Fibroblast of mammary gland (primary cell): ENCODE results near the gene CDK19.
"Not testable (repeated sequence)": the region's sequence is repeated elsewhere in the genome, so short reads cannot be mapped to it uniquely, and the experiment has no call there.

Experiments
- DNase-seq: peaks from one replicate; pipeline ENCODE4 v3.0.0-alpha.2; 2010; ENCODE audit warnings: low read depth
- H3K4me3 ChIP-seq: 2 replicates; pipeline ENCODE4 v1.5.1; 2011; ENCODE audit warnings: low read depth, mild to moderate bottlenecking, low read length, moderate library complexity; ENCODE audit not compliant: control insufficient read depth
- TF ChIP-seq, protein P1 (sequence below): conservative IDR thresholded peaks from 2 replicates; pipeline ENCODE4 v1.5.1; 2011; ENCODE audit warnings: low read depth, low read length, inconsistent platforms; ENCODE audit not compliant: control insufficient read depth, insufficient read depth

The CDK19 gene

DNA sequence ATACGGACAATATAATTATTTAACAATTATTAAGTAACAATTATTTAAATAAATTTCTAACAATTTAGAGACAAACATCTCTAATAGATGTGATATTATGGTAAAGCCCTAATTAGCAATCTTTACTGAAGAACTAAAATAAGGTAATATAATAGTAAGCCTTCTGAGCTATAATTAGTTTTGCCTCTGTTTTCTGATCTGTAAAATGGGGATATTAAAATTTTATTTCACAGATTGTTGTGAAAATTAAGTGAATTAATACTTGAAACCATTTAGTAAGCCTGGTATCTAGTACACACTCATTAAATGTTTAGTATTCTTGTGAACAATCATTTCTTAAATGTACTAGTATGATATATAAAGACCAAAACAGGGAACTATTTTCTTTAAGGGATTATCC is 70.3 kb downstream of the CDK19 start:
- TF ChIP-seq, protein P1, sequence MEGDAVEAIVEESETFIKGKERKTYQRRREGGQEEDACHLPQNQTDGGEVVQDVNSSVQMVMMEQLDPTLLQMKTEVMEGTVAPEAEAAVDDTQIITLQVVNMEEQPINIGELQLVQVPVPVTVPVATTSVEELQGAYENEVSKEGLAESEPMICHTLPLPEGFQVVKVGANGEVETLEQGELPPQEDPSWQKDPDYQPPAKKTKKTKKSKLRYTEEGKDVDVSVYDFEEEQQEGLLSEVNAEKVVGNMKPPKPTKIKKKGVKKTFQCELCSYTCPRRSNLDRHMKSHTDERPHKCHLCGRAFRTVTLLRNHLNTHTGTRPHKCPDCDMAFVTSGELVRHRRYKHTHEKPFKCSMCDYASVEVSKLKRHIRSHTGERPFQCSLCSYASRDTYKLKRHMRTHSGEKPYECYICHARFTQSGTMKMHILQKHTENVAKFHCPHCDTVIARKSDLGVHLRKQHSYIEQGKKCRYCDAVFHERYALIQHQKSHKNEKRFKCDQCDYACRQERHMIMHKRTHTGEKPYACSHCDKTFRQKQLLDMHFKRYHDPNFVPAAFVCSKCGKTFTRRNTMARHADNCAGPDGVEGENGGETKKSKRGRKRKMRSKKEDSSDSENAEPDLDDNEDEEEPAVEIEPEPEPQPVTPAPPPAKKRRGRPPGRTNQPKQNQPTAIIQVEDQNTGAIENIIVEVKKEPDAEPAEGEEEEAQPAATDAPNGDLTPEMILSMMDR = no peak
- no peak overlapping the region for H3K4me3 ChIP-seq
- no peak for DNase-seq

DNA sequence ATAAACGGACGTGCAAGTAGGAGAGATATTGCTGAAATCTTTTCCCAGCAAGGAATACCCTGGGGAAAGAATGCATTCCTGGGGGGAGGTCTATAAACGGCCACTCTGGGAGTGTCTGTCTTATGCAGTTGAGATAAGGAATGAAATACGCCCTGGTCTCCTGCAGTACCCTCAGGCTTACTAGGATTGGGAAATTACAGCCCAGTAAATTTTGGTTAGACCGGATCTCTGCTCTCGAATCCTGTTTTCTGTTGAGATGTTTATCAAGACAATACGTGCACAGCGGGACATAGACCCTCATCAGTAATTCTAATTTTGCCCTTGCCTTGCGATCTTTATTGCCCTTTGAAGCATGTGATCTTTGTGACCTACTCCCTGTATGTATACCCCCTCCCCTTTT is 72.7 kb downstream of the CDK19 start:
- DNase-seq = not testable (repeated sequence)

DNA sequence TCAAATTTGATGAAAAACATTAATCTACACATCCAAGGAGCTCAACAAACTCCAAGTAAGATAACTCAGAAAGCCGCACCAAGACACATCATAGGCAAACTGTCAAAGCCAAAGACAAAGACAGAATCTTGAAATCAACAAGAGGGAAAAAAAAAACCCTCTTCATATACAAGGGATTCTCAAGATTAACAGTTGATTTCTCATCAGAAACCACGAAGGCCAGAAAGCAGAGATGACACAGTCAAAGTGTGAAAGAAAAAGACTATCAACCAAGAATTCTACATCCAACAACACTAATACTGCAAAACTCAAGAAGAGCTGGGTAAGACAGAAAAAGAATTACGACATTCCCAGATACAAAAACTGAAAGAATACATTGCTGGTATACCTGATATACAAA is 73.8 kb downstream of the CDK19 start:
- no peak for DNase-seq
- no peak overlapping the region for H3K4me3 ChIP-seq
- TF ChIP-seq, protein P1 = no peak

More for the DNA sequence above, 72.7 kb downstream of the CDK19 start:
- H3K4me3 ChIP-seq = not testable (repeated sequence)

DNA sequence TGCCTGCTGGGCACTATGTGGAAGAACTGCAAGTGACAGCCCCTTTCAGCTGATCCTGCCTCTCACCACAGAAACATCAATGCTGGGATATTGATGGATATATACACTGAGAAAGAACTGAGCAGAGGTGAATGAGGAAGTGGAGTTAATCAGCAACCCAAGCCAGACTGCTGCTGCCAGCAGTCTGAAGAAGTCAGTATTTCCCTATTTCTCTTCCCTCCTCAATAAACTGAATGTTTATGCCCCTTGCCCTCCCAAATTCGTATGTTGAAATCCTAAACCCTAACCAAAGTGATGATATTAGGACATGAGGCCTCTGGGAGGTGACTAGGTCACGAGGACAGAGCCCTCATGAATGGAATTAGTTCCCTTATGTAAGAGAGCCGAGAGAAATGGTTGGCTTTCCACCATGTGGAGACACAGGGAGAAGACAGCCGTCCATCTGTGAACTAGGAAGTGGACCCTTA is 76.3 kb downstream of the CDK19 start:
- no peak overlapping the region for H3K4me3 ChIP-seq
- TF ChIP-seq, protein P1 = no peak
- no peak for DNase-seq

DNA sequence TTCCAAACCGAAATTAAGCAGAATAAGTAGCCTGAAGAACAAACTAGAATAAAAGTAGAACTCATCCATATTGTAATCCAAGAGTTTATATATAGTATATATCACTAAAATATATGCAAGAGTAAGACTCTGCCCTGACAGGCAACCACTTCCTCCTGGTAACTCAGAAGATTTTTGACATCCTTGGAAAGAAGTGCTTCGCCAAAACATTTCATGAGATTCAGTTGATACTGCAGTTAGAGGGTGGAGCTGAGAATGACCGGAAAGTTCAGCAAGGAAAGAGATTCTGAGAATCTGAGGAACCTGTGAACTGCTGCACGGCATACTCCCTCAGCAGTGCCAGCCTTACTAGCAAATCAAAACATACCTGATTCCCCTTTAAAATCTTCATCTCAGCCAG is 79.6 kb downstream of the CDK19 start:
- TF ChIP-seq, protein P1 = no peak
- DNase-seq = no peak

DNA sequence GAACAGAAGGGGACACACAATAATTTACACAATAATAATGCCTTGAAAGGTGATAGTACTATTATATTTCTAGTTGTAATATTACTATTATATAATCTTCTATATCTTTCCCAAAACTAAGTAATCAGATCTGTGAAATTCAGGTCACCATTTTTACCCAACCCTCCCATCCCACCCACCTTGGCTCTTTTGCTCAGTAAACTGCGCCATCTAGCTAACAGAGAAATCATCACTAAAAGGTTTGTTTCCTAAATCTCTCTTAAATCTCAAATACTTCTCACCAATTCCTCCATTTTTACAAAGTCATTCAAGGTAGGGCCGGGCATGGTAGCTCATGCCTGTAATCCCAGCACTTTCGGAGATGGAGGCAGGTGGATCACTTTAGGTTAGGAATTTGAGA is 83.4 kb downstream of the CDK19 start:
- peak; percentile 10 for DNase-seq
- TF ChIP-seq, protein P1 = no peak
- no peak overlapping the region for H3K4me3 ChIP-seq

More for the DNA sequence above, 79.6 kb downstream of the CDK19 start:
- H3K4me3 ChIP-seq = no peak overlapping the region

DNA sequence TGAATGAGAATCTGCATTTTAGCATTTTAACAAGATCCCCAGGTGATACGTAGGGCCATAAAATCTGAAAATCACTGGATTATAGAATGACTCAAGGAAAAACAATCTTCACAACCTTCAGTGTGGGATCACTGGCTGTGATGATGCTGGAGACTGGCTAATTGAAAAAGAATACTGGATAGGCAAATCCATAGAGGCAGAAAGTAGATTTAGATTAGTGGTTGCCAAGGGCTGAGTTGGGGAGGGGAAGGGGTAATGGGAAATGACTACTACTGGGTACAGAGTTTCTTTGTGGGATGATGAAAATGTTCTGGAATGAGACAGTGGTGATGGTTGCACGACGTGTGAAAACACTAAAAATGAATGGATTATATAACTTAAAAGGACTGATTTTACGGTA is 84.1 kb downstream of the CDK19 start:
- DNase-seq = peak; percentile 16
- no peak overlapping the region for H3K4me3 ChIP-seq
- TF ChIP-seq, protein P1 = no peak

DNA sequence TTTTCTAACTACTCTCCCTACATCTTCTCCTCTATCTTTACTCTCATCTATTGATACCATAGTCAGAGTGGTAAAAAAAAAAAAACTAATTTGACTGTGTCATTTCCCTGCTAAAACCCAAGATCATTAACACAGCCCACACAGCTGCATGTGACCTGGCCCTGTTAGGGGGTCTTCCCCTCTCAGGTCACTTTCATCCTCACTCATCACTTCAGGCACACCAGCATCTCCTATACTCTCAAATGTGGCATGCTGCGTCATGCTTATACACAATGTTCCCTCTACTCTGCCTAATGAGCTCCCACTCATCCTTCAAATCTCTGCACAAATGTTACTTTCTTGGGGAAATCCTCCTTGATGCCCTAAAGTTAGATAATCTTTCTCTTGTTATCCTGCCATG is 86.8 kb downstream of the CDK19 start:
- no peak for DNase-seq
- TF ChIP-seq, protein P1 = no peak

More for the DNA sequence above, 86.8 kb downstream of the CDK19 start:
- H3K4me3 ChIP-seq = no peak overlapping the region
